Upper lobe of right lung (tissue), 1 donor: Measurements from ENCODE around the gene DIP2C. TPM values are rescaled to one million over a fixed set of nuclear protein-coding genes. Genes with fewer than 3 reads are reported as not detected.
A peak's percentile ranks its signal among the peaks of the same experiment; 100 is the strongest.

Source experiments
- ATAC-seq: fragments of 200-7000 bp; cut with Tn5 transposase; one replicate; pipeline ENCODE4 v1.9.1; 2020; ENCODE audit warnings: mild to moderate bottlenecking, moderate library complexity
- DNase-seq: peaks from one replicate; pipeline ENCODE4 v3.0.0-alpha.2; 2020
- H3K27ac ChIP-seq: fragments of 200-600 bp; one replicate; pipeline ENCODE4 v1.8.0; 2022
- H3K27me3 ChIP-seq: fragments of 200-600 bp; one replicate; pipeline ENCODE4 v1.8.0; 2022; ENCODE audit warnings: mild to moderate bottlenecking
- H3K36me3 ChIP-seq: fragments of 200-600 bp; one replicate; pipeline ENCODE4 v1.8.0; 2022
- H3K4me1 ChIP-seq: fragments of 200-600 bp; one replicate; pipeline ENCODE4 v1.8.0; 2022
- H3K4me3 ChIP-seq: fragments of 200-600 bp; one replicate; pipeline ENCODE4 v1.8.0; 2022; ENCODE audit warnings: mild to moderate bottlenecking
- H3K9me3 ChIP-seq: fragments of 200-600 bp; one replicate; pipeline ENCODE4 v1.8.0; 2022
- CTCF ChIP-seq: fragments of 200-600 bp; IDR thresholded peaks from one replicate; pipeline ENCODE4 v1.8.0; 2022; ENCODE audit warnings: antibody characterized with exemption
- intact Hi-C: fragments of 100-400 bp; cut with DNase I; formaldehyde crosslinking; loops from one replicate; pipeline ENCODE4 v1.11.0; 2022
- total RNA-seq: library from RNA; stranded (reverse); fragmentation: NEBNext Ultra II Directional; extraction: Animal tissue kit (Norgen Biotek cat#: 25700); gene quantifications from one replicate; pipeline ENCODE4 v1.2.1, GENCODE V29; 2021
- donor health status: DM: no; HTN: yes; CAD: no; lungs with severe emphysema.

Gene DIP2C
- total RNA-seq, 1 donor from 2014 or later = 17.3 TPM

GRCh38 chr10:389261-389790 is 300.1 kb downstream of the DIP2C start:
- no peak for TF ChIP-seq CTCF
- DNase-seq = no peak
- no peak for ATAC-seq
- peaks cover 4% of the 10 kb centered on the region for H3K4me1 ChIP-seq
- intact Hi-C loops = no loop called here
- no peak overlapping the region for H3K27ac ChIP-seq
- no peaks in the 10 kb centered on the region for H3K27me3 ChIP-seq
- H3K9me3 ChIP-seq = no peaks in the 10 kb centered on the region
- H3K4me3 ChIP-seq = no peak overlapping the region
- H3K36me3 ChIP-seq = peaks cover 18% of the 10 kb centered on the region

- H3K27ac ChIP-seq = no peak overlapping the region
- TF ChIP-seq CTCF = no peak
- peaks cover 4% of the 10 kb centered on the region for H3K4me1 ChIP-seq
- DNase-seq = no peak
- H3K36me3 ChIP-seq = peaks cover 24% of the 10 kb centered on the region
- no peaks in the 10 kb centered on the region for H3K9me3 ChIP-seq
- no peak overlapping the region for H3K4me3 ChIP-seq
- H3K27me3 ChIP-seq = no peaks in the 10 kb centered on the region
- no peak for ATAC-seq
- intact Hi-C loops = no loop called here
These were observed 300.8 kb downstream of the DIP2C start for GRCh38 chr10:388661-389045.

GRCh38 chr10:387909-388660 is 301.4 kb downstream of the DIP2C start:
- H3K27ac ChIP-seq = no peak overlapping the region
- intact Hi-C loops = no loop called here
- ATAC-seq = peak; percentile 51
- no peak for DNase-seq
- TF ChIP-seq CTCF = no peak
- H3K36me3 ChIP-seq = peaks cover 24% of the 10 kb centered on the region
- no peaks in the 10 kb centered on the region for H3K9me3 ChIP-seq
- H3K4me3 ChIP-seq = no peak overlapping the region
- H3K27me3 ChIP-seq = no peaks in the 10 kb centered on the region
- H3K4me1 ChIP-seq = peaks cover 4% of the 10 kb centered on the region

- Histone ChIP-seq H3K36me3 (peaks cover 27% of the 10 kb centered on the region), H3K4me3 (no peak overlapping the region), H3K27me3 (no peaks in the 10 kb centered on the region), H3K4me1 (peaks cover 4% of the 10 kb centered on the region), H3K27ac (no peak overlapping the region), H3K9me3 (no peaks in the 10 kb centered on the region)
- DNase-seq = no peak
- intact Hi-C loops = no loop called here
- no peak for ATAC-seq
- TF ChIP-seq CTCF = no peak
These were observed 301.9 kb downstream of the DIP2C start for GRCh38 chr10:387593-387891.

- Histone ChIP-seq H3K4me1 (peaks cover 4% of the 10 kb centered on the region), H3K9me3 (no peaks in the 10 kb centered on the region), H3K36me3 (peaks cover 31% of the 10 kb centered on the region), H3K27ac (no peak overlapping the region), H3K27me3 (no peaks in the 10 kb centered on the region), H3K4me3 (no peak overlapping the region)
- intact Hi-C loops = no loop called here
- no peak for DNase-seq
- no peak for TF ChIP-seq CTCF
- ATAC-seq = no peak
These were observed 302.5 kb downstream of the DIP2C start for GRCh38 chr10:386771-387592.
